Testis (tissue), 2 donors: ENCODE results near the gene ZNF563.

ENCODE experiments used
- POLR2A ChIP-seq: fragments of 450-650 bp; IDR thresholded peaks from one replicate; pipeline ENCODE4 v1.6.1; 2017; ENCODE audit warnings: antibody characterized with exemption, mild to moderate bottlenecking, moderate library complexity
- TF ChIP-seq, protein P1 (sequence below), 3 experiments: fragments of 450-650 bp in 2 of 3; fragments of 200-600 bp in 1 of 3; sonication (generic) in 1 of 3; IDR thresholded peaks; one replicate each; pipeline ENCODE4 v1.5.1; 2016 to 2019; ENCODE audit warnings: antibody characterized with exemption in 3 of 3, mild to moderate bottlenecking in 2 of 3, moderate library complexity in 1 of 3

DNA sequence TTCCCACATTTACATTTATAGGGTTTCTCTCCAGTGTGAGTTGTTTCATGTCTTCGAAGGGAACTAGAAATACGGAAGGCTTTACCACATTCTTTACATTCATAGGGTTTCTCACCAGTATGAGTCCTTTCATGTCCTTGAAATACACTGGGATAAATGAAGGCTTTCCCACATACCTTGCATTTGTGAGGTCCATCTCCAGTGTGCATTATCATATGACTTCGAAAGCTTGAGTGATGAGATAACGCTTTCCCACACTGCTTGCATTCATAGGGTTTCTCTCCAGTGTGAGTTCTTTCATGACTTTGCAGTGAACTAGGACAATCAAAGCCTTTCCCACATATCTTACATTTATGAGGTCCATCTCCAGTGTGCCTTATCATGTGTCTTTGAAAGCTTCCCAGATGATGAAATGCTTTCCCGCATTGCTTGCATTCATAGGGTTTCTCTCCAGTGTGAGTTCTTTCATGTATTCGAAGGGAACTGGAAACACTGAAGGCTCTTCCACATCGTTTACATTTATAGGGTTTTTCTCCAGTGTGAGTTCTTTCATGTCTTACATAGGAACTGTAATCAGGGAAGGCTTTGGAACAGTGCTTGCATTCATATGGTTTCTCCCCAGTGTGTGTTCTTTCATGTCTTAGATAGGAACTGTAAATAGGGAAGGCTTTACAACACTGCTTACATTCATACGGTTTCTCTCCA lies 16.9 kb upstream of the ZNF563 start:
- TF ChIP-seq, protein P1, sequence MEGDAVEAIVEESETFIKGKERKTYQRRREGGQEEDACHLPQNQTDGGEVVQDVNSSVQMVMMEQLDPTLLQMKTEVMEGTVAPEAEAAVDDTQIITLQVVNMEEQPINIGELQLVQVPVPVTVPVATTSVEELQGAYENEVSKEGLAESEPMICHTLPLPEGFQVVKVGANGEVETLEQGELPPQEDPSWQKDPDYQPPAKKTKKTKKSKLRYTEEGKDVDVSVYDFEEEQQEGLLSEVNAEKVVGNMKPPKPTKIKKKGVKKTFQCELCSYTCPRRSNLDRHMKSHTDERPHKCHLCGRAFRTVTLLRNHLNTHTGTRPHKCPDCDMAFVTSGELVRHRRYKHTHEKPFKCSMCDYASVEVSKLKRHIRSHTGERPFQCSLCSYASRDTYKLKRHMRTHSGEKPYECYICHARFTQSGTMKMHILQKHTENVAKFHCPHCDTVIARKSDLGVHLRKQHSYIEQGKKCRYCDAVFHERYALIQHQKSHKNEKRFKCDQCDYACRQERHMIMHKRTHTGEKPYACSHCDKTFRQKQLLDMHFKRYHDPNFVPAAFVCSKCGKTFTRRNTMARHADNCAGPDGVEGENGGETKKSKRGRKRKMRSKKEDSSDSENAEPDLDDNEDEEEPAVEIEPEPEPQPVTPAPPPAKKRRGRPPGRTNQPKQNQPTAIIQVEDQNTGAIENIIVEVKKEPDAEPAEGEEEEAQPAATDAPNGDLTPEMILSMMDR (IDR thresholded peaks at IDR 0.05): no peak
- no peak for TF ChIP-seq POLR2A
